Measurements from ENCODE around the gene ZNF740. TPM values are rescaled to one million over a fixed set of nuclear protein-coding genes. Genes with fewer than 3 reads are reported as not detected.

The ZNF740 gene
- total and polyA plus RNA-seq, 2 of the 4 experiments (the other 2 are of a cell fraction), result 13.1 to 14.0 TPM

DNA sequence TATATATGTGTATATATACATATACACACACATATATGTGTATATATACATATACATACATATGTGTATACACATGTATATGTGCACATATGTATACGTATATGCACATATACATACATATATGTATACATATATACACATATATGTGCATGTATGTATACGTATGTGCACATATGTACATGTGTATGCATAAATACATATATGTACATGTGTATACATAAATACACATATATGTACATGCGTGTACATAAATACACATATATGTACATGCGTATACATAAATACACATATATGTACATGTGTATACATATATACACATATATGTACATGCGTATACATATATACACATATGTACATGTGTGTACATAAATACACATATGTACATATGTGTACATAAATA lies 33.3 kb upstream of the ZNF740 start:
- POLR2A ChIA-PET (ENCODE audit: unreplicated experiment), result no interaction called here
- CTCF ChIA-PET, result no interaction called here
- BruUV-seq (replicated peaks), result no TSS peak
- H4K20me1 ChIP-seq (ENCODE audit: insufficient read depth, low read length), result no peaks in the 10 kb centered on the region
- H3K9me3 ChIP-seq (ENCODE audit: control insufficient read depth, insufficient read depth, low read length), result no peaks in the 10 kb centered on the region
- no peak overlapping the region for H2AFZ ChIP-seq (replicated peaks; ENCODE audit: low read length, poor library complexity)
- no peak overlapping the region for H2BK5ac ChIP-seq (ENCODE audit: low read depth, low read length, poor library complexity, severe bottlenecking)
- no CpG with 5 or more reads among the region's 5 CpGs for WGBS, 2 experiments (ENCODE audit: extremely low coverage in 2 of 2, insufficient read length in 1 of 2)
- no peak overlapping the region for H3K27ac ChIP-seq (ENCODE audit: insufficient read depth, low read length)
- DNase-seq (no peak), ATAC-seq (ENCODE audit: low read depth) (no peak)
- no peak overlapping the region for H3K4me2 ChIP-seq (ENCODE audit: low read depth, low read length)
- H3K4me1 ChIP-seq (ENCODE audit: control insufficient read depth, insufficient read depth, low read length), result no peaks in the 10 kb centered on the region
- H3K79me1 ChIP-seq (ENCODE audit: low read depth in 1 of 2, low read length in 2 of 2), result no peaks in the 10 kb centered on the region
- dilution Hi-C loops (cut with HindIII; ENCODE audit: low sequenced_read_pairs, unreplicated experiment), result no loop called here
- no peak overlapping the region for H2BK120ac ChIP-seq (ENCODE audit: low read depth, low read length)
- no peaks in the 10 kb centered on the region for H3K27me3 ChIP-seq (ENCODE audit: control insufficient read depth, insufficient read depth, low read length)
- no peak overlapping the region for H4K5ac ChIP-seq (ENCODE audit: low read depth, low read length)
- in situ Hi-C loops (cut with MboI; ENCODE audit: low sequenced_read_pairs), result no loop called here
- H2BK20ac ChIP-seq (ENCODE audit: low read depth, low read length), result no peak overlapping the region
- no peak overlapping the region for H3K18ac ChIP-seq (ENCODE audit: low read depth, low read length)
- H3K9ac ChIP-seq (ENCODE audit: low read depth, low read length), result no peak overlapping the region
- intact Hi-C loops (cut with micrococcal nuclease), result loop anchor here (5.0 kb wide), 1 partner anchor 40 kb away; no protein-coding TSS in a partner anchor
- no peak overlapping the region for H3K4ac ChIP-seq (ENCODE audit: low read depth, low read length)
- H4K91ac ChIP-seq (ENCODE audit: insufficient read depth, low read depth, low read length), result no peak overlapping the region
- H2AK5ac ChIP-seq (ENCODE audit: low read depth, low read length), result no peak overlapping the region
- H3K23ac ChIP-seq (ENCODE audit: low read depth, low read length), result no peak overlapping the region
- H2AK9ac ChIP-seq (replicated peaks; ENCODE audit: low read depth, low read length, poor library complexity), result no peak overlapping the region
- no peak overlapping the region for H3K56ac ChIP-seq (ENCODE audit: extremely low read depth, insufficient read depth, low read length)
- no peaks in the 10 kb centered on the region for H3K9me1 ChIP-seq (ENCODE audit: insufficient read depth, low read length)
- H3K14ac ChIP-seq (replicated peaks; ENCODE audit: low read depth, low read length), result no peak overlapping the region
- H2BK15ac ChIP-seq (ENCODE audit: low read depth, low read length), result no peak overlapping the region
- no peak for TF ChIP-seq RCOR1 (IDR thresholded peaks at IDR 0.05; ENCODE audit: insufficient replicate concordance, low read length)
- TF ChIP-seq POLR2A (IDR thresholded peaks at IDR 0.05; ENCODE audit: low read depth, low read length), result no peak
- no peak for TF ChIP-seq RFX5 (IDR thresholded peaks at IDR 0.05; ENCODE audit: low read depth, low read length)
- no peak for TF ChIP-seq CTCF (conservative IDR thresholded peaks at IDR 0.05; ENCODE audit: low read depth, low read length)
- TF ChIP-seq NFE2L2 (IDR thresholded peaks at IDR 0.05; ENCODE audit: low read depth, low read length), result no peak
- no peak for TF ChIP-seq MXI1 (IDR thresholded peaks at IDR 0.05; ENCODE audit: borderline replicate concordance, low read depth, low read length)
- TF ChIP-seq BHLHE40 (IDR thresholded peaks at IDR 0.05; ENCODE audit: low read depth, low read length), result no peak
- TF ChIP-seq, protein P1, sequence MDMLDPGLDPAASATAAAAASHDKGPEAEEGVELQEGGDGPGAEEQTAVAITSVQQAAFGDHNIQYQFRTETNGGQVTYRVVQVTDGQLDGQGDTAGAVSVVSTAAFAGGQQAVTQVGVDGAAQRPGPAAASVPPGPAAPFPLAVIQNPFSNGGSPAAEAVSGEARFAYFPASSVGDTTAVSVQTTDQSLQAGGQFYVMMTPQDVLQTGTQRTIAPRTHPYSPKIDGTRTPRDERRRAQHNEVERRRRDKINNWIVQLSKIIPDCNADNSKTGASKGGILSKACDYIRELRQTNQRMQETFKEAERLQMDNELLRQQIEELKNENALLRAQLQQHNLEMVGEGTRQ (IDR thresholded peaks at IDR 0.05; ENCODE audit: low read depth, low read length), result no peak
- TF ChIP-seq ELK1 (IDR thresholded peaks at IDR 0.05; ENCODE audit: borderline replicate concordance, low read depth, low read length), result no peak
- TF ChIP-seq MAZ (IDR thresholded peaks at IDR 0.05; ENCODE audit: borderline replicate concordance, low read depth, low read length), result no peak
- no peak overlapping the region for H3K4me3 ChIP-seq (ENCODE audit: insufficient read depth, low read depth, low read length)
- H4K8ac ChIP-seq (ENCODE audit: low read depth in 2 of 2, low read length in 2 of 2), result no peak overlapping the region
- H3K36me3 ChIP-seq (ENCODE audit: control insufficient read depth, insufficient read depth, low read length), result no peaks in the 10 kb centered on the region
